Ecto neural progenitor cell (in vitro differentiated cells): ENCODE data around the gene SOX8.
"Not testable (repeated sequence)": the region's sequence is repeated elsewhere in the genome, so short reads cannot be mapped to it uniquely, and the experiment has no call there.

Source experiments
- DNase-seq: peaks from one replicate; pipeline ENCODE4 v3.0.0-alpha.2; 2018; ENCODE audit warnings: low spot score

Gene SOX8

DNA sequence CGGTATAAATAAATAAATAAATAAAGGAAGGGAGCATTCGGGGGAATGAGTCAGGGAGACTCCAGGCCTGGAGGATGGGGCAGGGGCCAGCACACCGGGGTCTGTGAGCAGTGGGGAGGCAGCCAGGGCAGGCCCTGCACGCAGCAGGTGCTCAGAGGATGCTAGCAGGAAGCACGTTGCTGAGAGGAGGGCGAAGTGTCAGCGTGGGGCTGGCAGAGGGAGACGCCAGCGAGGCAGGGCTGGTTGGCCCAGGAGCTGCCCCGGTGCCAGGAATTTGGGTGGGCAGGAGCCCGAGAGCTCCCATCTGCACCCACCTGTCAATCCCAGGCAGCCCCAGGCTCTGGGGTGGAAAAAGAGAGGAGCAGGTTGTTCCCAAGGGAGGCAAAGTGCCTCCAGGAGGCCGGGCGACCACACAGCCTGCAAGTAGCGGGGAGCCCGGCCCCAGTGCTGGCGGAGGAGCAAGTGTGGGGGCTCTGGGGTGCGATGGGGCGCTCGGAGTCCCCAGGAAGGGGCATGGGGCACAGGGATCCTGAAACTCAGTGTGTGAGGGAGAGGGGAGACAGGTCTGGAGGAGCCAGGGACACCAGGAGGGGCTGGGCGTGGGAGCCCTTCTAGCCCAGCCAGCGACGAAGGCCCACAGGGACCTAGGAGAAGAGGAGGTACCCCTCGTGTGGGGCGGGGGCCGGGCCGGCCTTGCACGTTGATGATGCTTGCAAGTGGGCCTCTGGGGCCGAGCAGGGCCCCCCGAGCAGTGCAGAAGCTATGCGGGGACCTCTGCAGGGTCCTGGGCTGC, 28.0 kb downstream of the SOX8 start:
- DNase-seq, result no peak

DNA sequence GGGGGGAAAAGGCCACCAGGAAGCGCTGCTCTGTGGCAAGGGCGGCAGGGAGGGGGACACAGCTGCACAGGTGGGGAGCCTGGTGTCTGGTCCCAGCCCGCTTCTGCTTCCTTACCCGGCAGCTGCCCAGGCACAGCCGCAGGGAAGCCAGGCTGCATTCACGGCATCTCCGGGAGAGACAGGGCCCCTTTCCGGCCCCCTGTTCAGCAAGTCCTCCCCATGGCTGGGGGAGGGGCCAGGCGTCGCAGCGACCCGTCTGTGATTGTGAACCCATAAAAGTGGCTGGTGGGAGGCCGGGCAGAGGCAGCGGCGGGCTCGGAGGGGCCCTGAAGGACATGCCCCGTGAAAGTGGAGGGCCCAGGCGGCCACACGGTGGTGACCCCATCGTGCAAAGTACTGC, 28.7 kb downstream of the SOX8 start:
- DNase-seq, result no peak

DNA sequence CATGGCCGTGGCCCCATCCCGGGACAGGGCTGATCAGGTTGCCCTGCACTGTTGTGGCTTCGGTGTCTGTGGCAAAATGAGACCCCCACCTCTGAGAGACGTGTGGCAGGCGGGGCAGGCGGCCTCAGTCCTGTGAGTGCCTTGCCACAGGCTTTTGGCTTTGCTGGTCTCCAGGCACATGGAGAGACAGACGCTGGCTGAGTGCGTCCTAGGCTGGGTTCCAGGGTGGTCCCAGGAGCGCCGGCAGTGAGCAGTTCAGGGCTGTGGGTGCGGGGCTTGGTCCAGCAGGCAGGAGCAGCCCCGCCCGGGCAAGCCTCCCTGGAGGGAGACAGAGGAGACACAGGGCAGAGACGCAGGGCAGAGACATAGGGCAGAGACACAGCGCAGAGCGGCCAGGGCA, 29.2 kb downstream of the SOX8 start:
- DNase-seq, result no peak

DNA sequence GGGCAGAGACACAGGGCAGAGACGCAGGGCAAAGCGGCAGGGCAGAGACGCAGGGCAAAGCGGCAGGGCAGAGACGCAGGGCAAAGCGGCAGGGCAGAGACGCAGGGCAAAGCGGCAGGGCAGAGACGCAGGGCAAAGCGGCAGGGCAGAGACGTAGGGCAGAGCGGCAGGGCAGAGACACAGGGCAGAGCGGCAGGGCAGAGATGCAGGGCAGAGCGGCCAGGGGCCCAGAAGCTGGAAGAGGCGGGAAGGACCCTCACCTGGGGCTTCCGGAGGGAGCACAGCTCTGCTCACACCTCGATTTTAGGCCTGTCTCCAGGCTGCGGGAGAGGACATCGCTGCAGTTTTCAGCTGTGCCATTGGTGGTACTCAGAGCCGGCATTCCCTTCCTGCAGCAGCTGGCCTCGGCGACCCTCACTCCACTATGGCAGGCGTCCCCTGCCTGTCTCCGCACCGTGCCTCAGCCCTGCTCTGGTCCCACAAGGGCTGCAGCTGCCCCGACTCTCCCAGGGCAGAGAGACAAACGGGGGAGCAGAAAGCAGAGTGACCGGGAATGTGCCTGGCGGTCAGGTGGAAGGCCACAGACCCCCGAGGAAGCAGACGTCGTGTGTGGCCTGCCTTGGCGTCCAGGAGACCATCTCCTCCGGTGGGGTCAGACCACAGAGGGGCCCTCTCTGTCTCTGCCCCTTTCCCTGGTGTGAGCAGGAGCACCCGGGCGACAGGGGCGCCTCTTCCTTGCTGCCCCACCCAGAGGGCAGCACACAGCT, 29.9 kb downstream of the SOX8 start:
- no peak for DNase-seq

DNA sequence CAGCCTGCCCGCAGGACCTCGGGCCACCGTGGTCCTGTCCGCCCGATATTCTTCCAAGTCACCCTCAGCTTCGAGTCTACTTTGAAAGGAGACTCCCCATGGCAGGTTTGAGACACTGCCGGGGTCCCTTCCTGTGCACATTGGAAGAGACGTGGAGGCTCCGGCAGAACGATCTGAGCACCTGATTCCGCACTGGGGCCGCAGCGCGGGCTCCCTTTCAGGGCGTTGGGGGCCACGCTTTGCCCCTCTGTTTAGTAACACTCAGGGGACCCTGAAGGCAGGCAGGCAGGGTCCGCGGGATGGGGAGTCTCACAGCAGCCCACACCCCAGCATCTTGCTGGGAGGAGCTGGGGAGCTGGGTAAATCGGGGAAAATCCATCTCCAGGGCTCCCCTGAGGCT, 30.6 kb downstream of the SOX8 start:
- no peak for DNase-seq

DNA sequence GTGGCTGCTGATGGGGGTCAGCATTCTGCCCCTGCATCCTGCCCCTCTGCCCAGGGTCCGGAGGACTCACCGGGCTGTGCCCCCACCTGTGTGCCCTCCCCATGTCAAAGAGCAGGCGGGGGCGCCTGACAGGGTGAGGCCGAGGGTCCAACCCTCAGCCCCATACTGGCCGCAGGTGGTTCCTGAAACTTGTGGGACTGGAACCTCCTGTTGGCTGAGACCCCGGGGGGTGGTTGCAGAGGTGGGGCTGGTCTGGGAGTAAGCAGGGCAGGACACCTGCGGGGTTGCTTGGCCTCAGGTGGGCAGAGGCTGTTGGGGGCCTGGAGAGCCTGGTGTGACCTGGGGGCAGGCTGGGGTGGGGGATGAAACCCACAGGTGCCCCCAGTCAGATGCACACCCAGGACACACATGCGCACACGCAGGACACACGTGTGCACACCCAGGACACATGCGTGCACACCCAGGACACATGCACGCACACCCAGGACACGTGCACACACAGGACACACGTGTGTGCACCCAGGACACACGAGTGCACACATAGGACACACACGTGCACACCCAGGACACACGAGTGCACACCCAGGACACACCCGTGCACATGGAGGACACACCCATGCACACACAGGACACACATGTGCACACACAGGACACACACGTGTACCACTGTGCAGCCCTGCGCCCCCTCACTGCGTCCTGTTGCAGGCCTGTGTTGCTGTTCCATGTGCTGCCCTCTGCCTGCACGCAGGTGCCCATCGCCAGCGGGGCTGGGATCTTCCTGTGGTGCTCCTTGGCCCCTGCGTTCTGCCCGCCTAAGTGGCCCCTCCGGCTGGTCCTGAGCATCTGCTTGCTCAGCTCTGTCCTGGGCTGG, 31.4 kb downstream of the SOX8 start:
- no peak for DNase-seq

DNA sequence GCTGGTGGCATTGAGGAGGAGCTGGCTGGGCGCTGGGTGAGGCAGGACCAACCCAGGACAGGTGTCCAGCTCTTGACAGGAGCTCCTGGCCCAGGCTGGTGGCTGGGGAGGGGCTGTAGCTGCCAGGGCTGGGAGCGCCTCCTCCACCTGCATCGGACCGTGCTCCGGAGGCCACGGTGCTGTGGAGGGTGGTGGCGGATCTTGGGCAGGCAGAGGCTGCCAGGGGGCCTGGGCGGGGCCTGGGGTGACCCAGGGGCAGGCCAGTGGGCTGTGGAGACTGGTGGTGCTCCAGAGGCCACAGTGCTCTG, 32.0 kb downstream of the SOX8 start:
- no peak for DNase-seq

DNA sequence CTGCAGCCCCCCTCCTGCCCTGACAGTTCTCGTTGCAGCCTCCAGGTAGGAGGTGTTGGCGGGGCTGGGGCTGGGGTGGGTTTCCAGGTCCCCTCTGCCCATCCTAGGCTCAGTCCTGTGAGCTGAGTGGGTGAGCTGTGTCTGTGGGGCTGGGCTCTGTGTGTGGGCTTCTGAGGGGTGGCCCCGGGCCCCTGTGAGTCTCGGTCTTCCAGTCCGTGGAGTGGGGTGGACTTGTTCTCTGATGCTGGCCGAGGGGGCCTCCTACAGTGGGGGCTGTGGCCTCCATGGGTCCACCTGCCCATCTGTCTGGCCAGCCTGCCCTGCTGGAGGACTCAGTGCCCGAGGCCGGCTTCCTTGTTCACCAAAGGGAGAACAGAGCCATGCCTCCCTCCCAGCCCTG, 32.7 kb downstream of the SOX8 start:
- no peak for DNase-seq

DNA sequence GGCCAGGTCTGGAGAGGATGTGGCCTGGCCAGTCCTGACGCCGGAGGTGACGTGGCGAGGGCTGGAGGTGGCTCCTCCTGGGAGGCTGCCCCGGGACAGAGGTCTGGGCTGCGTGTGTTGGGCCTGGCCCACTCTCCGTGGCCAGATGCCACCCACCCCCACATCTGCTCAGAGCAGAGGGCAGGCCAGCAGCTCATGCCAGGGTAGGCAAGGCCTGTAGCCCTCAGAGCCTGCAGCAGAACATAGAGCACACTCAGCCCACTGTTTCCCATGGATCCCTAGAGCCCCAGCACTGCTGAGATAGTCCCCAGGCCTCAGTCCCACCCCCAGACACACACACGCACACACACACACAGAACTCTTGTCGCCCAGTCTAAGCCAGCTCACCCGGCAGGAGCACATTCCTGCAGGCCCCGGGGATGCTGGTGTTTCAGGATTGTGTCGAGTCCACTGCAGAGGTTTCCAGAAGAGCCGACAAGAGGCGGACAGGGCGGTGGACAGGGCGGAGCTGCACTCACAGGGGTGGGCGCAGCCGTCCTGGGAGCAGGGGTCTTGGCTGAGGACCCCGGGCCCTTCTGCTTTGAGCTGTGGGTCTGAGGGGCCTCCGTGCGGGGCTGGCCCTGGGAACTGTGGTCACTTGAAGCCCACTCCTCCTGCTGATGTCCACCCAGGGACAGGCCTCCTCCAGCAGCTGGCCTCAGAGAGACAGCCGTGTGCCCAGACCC, 33.4 kb downstream of the SOX8 start:
- DNase-seq, result peak; percentile 76

DNA sequence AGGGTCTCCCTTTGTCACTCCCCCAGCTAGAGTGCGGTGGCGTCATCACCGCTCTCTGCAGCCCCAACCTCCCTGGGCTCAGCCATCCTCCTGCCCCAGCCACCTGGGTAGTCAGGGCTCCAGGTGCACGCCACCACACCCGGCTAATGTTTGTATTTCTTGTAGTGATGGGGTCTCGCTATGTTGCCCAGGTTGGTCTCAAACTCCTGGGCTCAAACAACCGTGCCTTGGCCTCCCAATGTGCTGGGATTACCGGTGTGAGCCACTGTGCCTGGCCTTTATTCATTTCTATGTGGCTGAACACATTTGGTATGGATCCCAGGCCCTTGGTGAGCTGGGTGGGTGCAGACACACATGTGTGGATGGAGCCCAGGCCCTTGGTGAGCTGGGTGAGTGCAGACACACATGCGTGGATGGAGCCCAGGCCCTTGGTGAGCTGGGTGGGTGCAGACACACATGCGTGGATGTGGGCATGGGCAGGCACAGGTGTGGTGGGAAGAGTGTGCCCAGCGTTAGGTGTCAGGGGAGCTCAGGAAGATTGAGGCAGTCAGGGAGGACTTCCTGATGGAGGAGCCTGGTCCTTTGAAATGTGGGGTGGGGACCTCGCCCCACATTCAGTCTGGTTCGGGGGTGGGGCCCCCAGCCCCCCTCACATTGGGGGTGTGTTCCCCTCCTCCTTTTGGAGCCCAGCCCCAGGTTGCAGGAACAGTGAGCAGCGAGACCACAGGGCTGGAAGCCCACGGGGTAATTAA, 37.1 kb downstream of the SOX8 start:
- no peak for DNase-seq

DNA sequence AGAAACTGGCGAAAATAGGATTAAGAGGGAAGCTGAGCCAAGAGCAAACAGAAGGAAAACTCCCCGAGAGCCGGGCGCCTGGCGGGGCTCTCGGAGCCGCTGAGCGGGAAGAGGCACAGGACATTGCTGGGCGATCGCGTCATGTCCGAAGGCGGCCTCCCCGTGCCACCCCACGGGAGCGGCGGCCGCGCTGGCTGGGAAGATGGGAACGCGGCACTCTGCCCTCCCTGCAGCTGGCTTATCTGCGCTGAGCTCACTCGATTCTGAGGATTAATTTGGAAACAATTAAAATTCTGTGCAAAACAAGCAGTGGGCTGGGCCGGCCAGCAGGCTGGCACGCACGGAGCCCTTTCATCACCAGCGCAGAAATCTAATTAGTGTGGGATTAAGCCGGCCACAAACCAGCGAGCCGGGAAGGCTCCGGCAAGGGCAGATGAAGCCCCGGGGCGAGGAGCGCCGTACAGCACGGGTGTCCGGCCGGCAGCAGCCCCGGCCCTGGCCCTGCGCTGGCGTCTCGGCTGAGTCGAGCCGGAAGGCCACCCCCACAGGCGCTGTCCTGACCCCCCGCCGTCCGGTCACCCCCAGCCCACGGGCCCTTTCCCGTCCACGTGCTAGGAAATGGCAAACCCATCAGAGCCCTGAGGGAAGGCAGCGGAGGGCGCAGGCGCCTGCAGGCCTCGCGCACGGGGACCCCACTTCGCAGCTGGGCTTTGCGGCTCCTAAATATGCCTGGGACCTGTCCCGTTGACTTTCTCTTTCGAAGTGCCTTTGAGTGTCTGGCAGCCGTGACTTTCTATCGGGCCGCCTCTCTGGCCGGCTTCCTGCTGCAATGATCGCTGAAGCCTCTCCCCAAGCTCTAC, 37.9 kb downstream of the SOX8 start:
- peak; percentile 81 for DNase-seq

DNA sequence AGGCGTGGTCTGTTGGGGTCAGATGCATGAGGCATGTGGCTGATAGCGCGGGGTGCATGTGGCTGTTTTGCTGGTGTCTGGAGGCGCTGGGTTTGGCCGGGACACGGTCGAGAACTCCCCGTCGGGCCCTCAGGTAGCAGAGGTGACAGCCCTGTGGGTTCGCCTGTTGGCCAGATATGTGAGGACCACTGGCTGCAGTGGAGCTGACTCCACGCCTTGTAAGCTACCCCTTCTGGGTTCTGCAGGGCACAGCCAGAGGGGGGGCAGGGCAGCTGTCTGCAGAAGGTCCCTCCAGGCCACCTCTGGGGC, 38.5 kb downstream of the SOX8 start:
- no peak for DNase-seq

DNA sequence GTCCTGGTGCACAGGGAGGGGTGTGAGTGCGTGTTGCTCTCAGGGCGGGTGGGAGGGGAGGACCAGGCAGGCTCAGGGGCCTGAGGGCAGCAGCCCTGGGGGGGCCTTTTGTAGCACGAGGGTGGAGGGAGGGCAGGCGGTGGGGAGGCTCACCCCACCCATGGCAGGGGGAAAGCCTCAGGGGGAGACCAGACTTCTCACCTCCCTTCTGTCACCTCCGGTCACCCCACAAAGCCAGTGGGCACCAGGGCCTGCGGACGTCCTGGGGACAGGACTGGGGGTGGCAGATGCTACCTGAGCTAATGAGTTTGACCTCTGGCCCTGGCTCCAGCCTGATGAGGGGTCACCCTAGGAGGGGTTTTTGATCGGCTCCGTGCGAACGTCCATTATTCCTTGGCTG, 39.0 kb downstream of the SOX8 start:
- DNase-seq, result no peak

DNA sequence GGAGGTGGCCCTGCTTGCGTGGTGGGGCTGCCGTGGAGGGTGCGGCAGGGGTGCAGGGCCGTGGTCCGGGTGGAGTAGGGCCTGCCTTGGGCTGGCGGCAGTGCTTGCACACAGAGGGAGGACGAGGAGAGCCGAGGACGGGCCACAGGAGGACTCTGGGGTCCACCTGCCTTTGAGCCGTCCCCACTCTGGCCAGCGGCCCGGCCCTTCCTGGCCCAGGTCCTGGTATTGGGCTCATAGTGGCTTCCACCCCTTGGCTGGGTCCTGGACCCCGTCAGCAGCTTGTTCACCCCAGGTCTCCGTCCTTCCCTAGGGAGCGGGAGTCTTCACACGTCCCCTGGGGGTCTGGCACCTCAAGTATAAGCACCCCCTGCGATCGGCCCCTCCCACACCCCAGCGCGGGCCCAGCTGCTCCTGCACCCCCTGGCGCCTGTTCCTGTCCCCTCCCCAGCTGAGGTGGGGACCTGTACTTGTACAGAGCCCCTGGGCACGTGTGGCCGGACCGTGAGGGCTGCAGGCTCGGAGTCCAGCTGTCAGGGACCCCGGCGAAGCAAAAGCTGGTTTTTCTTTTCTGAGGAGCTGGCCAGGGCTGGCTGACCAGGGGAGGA, 40.1 kb downstream of the SOX8 start:
- no peak for DNase-seq

DNA sequence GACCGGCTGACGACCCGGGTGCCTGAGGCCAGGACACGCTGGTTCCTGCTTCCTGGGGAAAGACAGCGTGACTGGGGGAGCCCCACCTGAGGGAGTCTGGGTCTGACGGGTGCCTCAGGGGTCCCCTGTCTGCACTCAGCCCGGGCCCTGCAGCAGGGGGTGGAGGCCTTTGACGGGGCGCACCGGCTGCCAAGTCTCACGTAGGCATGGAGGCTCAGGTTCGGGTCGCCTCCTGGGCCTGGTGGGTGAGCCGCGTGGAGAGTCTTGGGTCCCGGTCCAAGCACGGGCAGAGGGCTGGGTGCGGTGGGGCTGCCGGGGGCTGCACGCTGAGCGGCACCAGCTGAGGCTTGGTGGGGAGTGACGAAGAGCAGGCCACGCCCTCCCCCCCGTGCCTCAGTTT, 40.9 kb downstream of the SOX8 start:
- DNase-seq, result no peak

DNA sequence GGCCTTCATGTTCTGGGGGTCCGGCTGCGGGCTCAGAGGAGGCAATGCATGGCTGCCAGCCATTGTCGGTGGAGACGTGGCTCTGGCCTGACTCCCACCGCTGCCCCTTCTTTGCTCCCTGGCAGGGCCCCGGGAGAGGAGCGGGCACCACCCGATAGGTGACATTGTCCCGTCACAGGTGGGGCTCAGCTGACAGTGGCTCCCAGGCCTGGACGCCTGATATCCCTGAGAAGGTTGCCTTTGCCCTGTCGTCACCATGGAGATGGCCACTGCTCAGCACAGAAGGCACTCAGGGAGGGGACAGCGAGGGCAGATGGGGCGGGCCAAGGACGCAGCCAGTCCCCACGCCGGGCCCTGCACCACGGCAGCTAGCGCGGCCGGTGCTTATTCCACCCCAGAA, 42.6 kb downstream of the SOX8 start:
- DNase-seq, result no peak

DNA sequence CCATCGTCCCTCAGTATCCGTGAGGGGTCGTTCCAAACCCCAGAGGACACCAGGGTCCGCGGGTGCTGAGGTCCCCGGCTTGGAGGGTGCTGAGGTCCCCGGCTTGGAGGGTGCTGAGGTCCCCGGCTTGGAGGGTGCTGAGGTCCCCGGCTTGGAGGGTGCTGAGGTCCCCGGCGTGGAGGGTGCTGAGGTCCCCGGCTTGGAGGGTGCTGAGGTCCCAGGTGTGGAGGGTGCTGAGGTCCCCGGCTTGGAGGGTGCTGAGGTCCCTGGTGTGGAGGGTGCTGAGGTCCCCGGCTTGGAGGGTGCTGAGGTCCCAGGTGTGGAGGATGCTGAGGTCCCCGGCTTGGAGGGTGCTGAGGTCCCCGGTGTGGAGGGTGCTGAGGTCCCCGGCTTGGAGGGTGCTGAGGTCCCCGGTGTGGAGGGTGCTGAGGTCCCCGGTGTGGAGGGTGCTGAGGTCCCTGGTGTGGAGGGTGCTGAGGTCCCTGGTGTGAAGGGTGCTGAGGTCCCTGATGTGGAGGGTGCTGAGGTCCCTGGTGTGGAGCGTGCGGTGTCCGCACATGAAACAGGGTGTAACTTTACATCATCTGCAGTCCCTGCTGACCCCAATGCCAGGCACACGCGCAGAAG, 43.7 kb downstream of the SOX8 start:
- not testable (repeated sequence) for DNase-seq

DNA sequence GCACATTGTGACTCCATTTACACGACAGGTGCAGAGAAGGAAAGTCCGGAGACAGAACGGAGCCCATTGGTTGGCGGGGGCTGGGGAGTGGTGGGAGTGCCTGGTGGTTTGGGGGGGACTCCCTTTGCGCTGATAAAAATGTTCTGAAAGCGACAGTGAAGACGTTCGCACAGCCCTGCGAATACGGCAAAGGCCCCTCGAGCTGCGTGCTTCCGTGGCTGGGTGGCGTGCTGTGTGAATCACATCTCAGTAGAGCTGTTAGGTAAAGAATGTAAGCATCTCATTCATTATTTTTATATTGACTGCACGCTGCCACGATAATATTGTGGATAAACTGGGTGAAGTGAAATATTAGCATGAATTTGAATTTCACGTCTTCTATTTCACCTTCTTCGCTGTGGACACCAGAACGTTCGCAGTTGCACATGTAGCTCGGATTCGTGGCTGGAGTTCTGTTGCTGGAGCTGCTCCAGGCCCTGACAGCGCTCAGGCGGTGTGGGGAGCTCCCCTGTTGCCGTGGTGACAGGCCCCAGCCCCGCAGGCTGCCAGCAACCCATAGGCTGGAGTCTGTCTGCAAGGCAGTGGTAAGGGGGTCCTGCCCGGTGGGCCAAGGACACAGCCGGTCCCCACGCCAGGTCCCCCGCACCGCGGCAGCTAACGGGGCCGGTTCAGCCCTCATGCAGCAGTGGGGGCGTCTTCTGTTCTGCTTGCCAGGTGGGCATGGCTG, 44.6 kb downstream of the SOX8 start:
- no peak for DNase-seq
